KBM-7 (cell line): Measurements from ENCODE around the gene ZNF397.
"Not testable (repeated sequence)": the region's sequence is repeated elsewhere in the genome, so short reads cannot be mapped to it uniquely, and the experiment has no call there.

Source experiments
- DNase-seq: peaks from one replicate; pipeline ENCODE4 v3.0.0-alpha.2; 2015
- in situ Hi-C: fragments of 300-500 bp; cut with MboI; formaldehyde crosslinking; loops from 2 replicates; pipeline ENCODE4 v1.14.3; 2020; ENCODE audit warnings: low sequenced_read_pairs, low pct_unique_long_range_greater_than_20kb, mixed read lengths

ZNF397 gene

GRCh38 chr18:35240664-35241447, at the start of gene ZNF397:
Gene ZNF397, plus strand, starts transcription at chr18:35241034. Its CDS starts 1,437 bp downstream, at chr18:35242471.
- in situ Hi-C loops, result loop anchor here (25.0 kb wide), 1 partner anchor 121 kb away; no protein-coding TSS in a partner anchor
- peak; percentile 97 for DNase-seq

GRCh38 chr18:35191698-35192025, 49.2 kb upstream of the ZNF397 start:
- in situ Hi-C loops, result no loop called here
- no peak for DNase-seq

DNA sequence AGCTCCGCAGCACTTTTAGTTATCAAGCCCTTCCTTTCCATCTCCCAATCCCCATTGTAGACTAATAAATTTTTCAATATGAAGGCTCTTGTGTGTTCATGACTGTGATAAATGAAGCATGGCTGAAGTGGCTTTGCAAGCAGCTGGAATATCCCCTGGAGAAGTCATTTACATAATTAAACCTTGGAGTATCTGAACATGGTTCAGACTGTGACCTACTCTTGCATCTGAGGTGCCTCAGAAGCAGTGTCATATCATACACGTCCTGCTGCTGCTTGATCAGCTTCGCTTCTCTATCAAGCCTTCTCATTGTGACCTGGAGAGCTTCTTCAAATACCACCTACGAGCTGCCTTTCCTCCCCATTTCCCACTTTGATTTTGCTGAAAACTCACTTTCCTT, 48.4 kb upstream of the ZNF397 start:
- DNase-seq, result no peak
- in situ Hi-C loops, result no loop called here

DNA sequence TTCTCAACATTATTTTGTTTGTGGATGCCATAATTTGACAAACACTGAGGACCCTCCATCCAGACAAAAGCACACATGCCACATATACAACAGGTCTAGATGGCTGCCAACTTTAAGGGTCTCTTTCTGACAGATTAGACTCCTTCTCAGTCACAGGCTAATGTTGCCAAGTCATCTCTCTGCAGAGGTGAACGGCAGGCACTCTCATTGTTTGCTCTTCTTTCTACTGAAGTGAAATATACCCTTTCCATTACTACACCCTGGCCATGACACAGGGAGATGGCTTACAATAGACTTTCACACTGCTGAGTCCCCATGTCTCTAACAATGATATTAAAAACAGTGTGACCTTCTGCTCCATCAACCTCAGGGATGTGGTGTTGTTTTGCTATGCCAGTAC, 47.5 kb upstream of the ZNF397 start:
- in situ Hi-C loops, result no loop called here
- no peak for DNase-seq

DNA sequence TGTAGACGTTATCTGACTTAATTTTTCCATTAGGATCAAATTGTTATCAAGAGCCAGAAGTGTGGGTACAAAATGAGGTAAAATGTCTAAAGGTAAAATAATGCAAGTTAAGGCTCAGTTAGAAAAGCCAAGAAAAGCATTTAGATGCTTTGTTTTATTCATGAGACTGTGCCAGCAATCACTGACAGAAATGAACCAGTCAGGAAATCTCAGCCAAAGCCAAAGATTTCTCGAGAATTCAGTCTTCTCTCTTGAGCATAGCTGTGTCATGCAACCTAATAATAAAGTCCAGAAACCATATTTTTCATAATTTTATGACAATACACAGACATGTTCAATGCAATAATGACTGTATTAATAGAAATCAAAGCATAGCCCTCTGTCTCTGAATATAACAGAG, 43.5 kb upstream of the ZNF397 start:
- in situ Hi-C loops, result no loop called here
- no peak for DNase-seq

DNA sequence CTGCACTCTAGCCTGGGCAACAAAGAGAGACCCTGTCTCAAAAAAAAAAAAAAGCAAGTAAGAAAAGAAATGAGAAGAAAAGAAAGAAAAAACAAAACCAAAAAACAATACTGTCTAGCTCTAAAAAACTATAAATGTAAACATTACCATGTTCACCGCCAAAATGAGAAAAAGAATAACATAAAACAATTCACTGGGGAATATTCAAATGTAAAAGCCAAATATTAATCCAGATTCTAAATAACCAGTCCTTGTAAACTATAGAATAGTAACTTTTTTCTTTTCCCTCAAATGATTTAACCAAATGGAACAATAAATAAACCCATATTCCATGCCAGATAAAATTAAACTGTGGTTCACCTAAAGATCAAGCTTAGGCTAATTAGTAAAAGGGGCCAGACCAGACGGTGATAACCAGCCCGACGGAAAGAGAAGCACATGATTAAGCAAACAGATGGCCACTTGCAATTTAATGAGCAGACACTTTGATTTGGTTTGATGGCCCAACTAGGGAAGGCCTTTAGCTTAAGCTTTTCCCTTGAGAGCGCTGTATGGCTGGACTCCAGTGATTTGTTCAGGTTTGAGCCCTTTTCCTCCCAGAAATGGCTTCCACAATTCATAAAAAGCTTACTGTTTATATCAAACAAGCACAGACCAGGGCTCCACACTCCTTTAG, 39.4 kb upstream of the ZNF397 start:
- in situ Hi-C loops, result no loop called here
- DNase-seq, result no peak

- no peak for DNase-seq
- in situ Hi-C loops, result no loop called here
These were observed 37.8 kb upstream of the ZNF397 start for GRCh38 chr18:35203067-35203466.

GRCh38 chr18:35205199-35205712, 35.6 kb upstream of the ZNF397 start:
- no peak for DNase-seq
- in situ Hi-C loops, result no loop called here

GRCh38 chr18:35205746-35206458, 34.9 kb upstream of the ZNF397 start:
- in situ Hi-C loops, DNase-seq: not testable (repeated sequence)

- in situ Hi-C loops, result no loop called here
- DNase-seq, result no peak
These were observed 25.8 kb upstream of the ZNF397 start for GRCh38 chr18:35215026-35215425.

DNA sequence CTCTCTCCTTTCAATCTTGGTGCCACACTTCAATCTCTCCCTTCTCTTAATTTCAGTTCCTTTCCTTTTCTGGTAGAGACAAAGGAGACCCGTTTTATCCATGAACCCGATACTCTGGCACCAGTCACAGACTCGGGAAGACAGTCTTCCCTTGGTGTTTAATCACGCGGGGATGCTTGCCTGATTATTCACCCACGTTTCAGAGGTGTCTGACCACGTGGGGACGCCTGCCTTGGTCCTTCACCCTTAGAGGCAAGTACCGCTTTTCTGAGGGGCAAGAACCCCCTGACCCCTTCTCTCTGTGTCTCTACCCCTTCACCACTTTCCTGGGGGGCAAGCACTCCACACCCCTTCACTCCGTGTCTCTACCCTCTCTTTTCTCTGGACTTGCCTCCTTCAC, 24.2 kb upstream of the ZNF397 start:
- DNase-seq, in situ Hi-C loops: not testable (repeated sequence)

DNA sequence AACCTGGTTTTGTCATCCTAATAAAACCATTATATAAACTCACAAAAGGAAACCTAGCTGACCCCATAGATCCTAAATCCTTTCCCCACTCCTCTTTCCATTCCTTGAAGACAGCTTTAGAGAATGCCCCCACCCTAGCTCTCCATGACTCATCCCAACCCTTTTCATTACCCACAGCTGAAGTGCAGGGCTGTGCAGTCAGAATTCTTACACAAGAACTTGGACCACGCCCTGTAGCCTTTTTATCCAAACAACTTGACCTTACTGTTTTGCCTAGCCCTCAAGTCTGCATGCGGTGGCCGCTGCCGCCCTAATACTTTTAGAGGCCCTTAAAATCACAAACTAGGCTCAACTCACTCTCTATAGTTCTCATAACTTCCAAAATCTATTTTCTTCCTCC, 21.5 kb upstream of the ZNF397 start:
- in situ Hi-C loops, result not testable (repeated sequence)

DNA sequence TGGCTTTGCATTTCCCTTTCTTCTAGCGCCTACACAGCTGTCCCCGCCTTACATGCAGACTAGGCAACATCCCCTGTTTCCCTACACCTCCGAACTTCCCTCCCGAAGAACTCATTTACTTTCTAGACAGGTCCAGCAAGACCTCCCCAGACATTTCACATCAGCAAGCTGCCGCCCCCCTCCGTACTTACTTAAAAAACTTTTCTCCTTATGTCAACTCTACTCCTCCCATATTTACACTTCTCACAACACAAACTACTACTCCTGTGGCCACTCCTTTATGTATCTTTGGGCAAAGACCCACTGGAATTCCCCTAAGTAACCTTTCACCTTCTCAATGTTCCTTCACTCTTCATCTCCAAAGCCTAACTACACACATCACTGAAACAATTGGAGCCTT, 20.4 kb upstream of the ZNF397 start:
- no peak for DNase-seq
- in situ Hi-C loops, result no loop called here

More for the DNA sequence above, 21.5 kb upstream of the ZNF397 start:
- DNase-seq, result not testable (repeated sequence)

DNA sequence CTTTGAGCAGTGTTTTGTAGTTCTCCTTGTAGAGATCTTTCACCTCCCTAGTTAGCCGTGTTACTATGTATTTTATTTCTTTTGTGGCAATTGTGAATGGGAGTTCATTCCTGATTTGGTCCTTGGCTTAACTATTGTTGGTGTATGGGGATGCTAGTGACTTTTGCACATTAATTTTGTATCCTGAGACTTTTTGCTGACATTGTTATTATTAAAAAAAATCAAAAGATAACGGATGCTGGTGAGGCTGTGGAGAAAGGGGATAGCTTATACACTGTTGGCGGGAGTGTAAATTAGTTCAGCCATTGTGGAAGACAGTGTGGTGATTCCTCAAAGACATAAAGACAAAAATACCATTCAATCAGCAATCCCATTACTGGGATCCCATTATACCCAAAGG, 17.0 kb upstream of the ZNF397 start:
- DNase-seq, result no peak
- in situ Hi-C loops, result no loop called here

- DNase-seq, result no peak
- in situ Hi-C loops, result loop anchor here (25.0 kb wide), 1 partner anchor 135 kb away; no protein-coding TSS in a partner anchor
These were observed 13.6 kb upstream of the ZNF397 start for GRCh38 chr18:35227254-35227653.

- peak; percentile 83 for DNase-seq
- in situ Hi-C loops, result loop anchor here (25.0 kb wide), 1 partner anchor 131 kb away; no protein-coding TSS in a partner anchor
These were observed 9.8 kb upstream of the ZNF397 start for GRCh38 chr18:35231052-35231451.

GRCh38 chr18:35236571-35237363, 4.1 kb upstream of the ZNF397 start:
- in situ Hi-C loops, result loop anchor here (25.0 kb wide), 1 partner anchor 126 kb away; no protein-coding TSS in a partner anchor
- no peak for DNase-seq

DNA sequence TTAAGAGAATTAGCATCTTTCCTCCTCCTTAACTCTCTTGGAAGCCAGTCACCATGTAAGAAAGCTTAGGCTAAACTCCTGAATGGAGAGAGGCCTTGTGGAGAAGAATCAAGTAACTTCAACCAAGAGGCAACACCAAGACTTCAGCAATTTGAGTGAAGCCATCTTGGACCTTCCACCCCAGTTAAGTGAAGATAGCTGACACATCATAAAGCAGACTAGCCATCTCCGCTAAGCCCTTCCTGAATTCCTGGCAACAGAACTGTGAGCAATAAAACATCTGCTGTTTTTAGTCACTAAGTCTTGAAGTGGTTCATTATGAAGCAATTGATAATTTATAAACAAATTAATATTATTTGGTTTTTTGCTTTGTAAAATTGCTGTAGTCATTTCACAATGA, 1.5 kb upstream of the ZNF397 start:
- in situ Hi-C loops, result loop anchor here (25.0 kb wide), 1 partner anchor 123 kb away; no protein-coding TSS in a partner anchor

GRCh38 chr18:35241448-35241804, 592 bp downstream of the ZNF397 start:
- in situ Hi-C loops, result loop anchor here (25.0 kb wide), 1 partner anchor 121 kb away; no protein-coding TSS in a partner anchor
- no peak for DNase-seq

More for the DNA sequence above, 1.5 kb upstream of the ZNF397 start:
- DNase-seq, result no peak
